ENCODE measurements around the gene CHST9. TPM values are rescaled to one million over a fixed set of nuclear protein-coding genes. Genes with fewer than 3 reads are reported as not detected.

CHST9 gene
- total and polyA plus RNA-seq, 9 of the 15 experiments (the other 6 are each of a cell fraction or from before 2014, with no cell fraction given) = not detected

GRCh38 chr18:27178424-27178823 is 6.7 kb downstream of the CHST9 start:
- H3K9ac ChIP-seq (ENCODE audit: insufficient read depth in 1 of 2, low read depth in 2 of 2, low read length in 2 of 2) = no peak overlapping the region
- ATAC-seq (no peak), DNase-seq (ENCODE audit: extremely low read depth in 1 of 4, low spot score in 3 of 4) (no peak), FAIRE-seq (no peak)
- H3K9me1 ChIP-seq (ENCODE audit: control insufficient read depth, insufficient read depth, low read length) = no peaks in the 10 kb centered on the region
- no peaks in the 10 kb centered on the region for H4K20me1 ChIP-seq (replicated peaks; ENCODE audit: control insufficient read depth, insufficient read depth, low read length)
- H3K9me3 ChIP-seq (replicated peaks; ENCODE audit: control insufficient read depth, insufficient read depth, low read depth, low read length) = no peaks in the 10 kb centered on the region
- no peaks in the 10 kb centered on the region for H3K27me3 ChIP-seq (ENCODE audit: control insufficient read depth in 2 of 2, insufficient read depth in 2 of 2, low read length in 2 of 2)
- no peak overlapping the region for H2AFZ ChIP-seq (ENCODE audit: low read depth, low read length)
- H3K4me1 ChIP-seq (replicated peaks in 1 of 2; ENCODE audit: control insufficient read depth in 2 of 2, insufficient read depth in 2 of 2, low read length in 2 of 2) = no peaks in the 10 kb centered on the region
- H3K36me3 ChIP-seq (ENCODE audit: control insufficient read depth, insufficient read depth, low read length) = no peaks in the 10 kb centered on the region
- no peak overlapping the region for H3K4me2 ChIP-seq (ENCODE audit: insufficient read depth, low read length)
- H3K79me2 ChIP-seq (ENCODE audit: control insufficient read depth, insufficient read depth, low read length) = no peaks in the 10 kb centered on the region
- in situ Hi-C loops (cut with MboI) = no loop called here
- H3K27ac ChIP-seq (ENCODE audit: extremely low read depth, low read depth, low read length) = no peak overlapping the region
- POLR2A ChIA-PET = no interaction called here
- CTCF ChIA-PET (ENCODE audit: low intra/inter-chr PET ratio) = no interaction called here
- no peak overlapping the region for H3K4me3 ChIP-seq
- TF ChIP-seq ZNF12 (CRISPR knock-in tag; IDR thresholded peaks at IDR 0.05) = no peak
- TF ChIP-seq PHF20 (IDR thresholded peaks at IDR 0.05; ENCODE audit: partially characterized antibody) = no peak
- TF ChIP-seq ZBTB11 (CRISPR knock-in tag; IDR thresholded peaks at IDR 0.05) = no peak
- TF ChIP-seq JUNB (CRISPR knock-in tag; conservative IDR thresholded peaks at IDR 0.05) = no peak
- no peak for TF ChIP-seq SIN3A (IDR thresholded peaks at IDR 0.05; ENCODE audit: borderline replicate concordance in 2 of 2, control insufficient read depth in 1 of 2, low read depth in 2 of 2, low read length in 2 of 2)
- no peak for TF ChIP-seq NFYB (IDR thresholded peaks at IDR 0.05; ENCODE audit: extremely low read depth, insufficient read length)
- TF ChIP-seq MAX (CRISPR knock-in tag; IDR thresholded peaks at IDR 0.05) = no peak
- TF ChIP-seq IRF2 (CRISPR knock-in tag; IDR thresholded peaks at IDR 0.05) = no peak
- TF ChIP-seq GTF2B (IDR thresholded peaks at IDR 0.05; ENCODE audit: extremely low read depth, insufficient read length) = no peak
- no peak for TF ChIP-seq ZNF436 (CRISPR knock-in tag; IDR thresholded peaks at IDR 0.05)
- TF ChIP-seq ILK (tag; IDR thresholded peaks at IDR 0.05; ENCODE audit: borderline replicate concordance, low read depth) = no peak
- no peak for TF ChIP-seq ZNF699 (CRISPR knock-in tag; IDR thresholded peaks at IDR 0.05; ENCODE audit: insufficient replicate concordance)
- no peak for TF ChIP-seq GTF2F1 (IDR thresholded peaks at IDR 0.05; ENCODE audit: low read depth, low read length)
- no TSS peak for BruUV-seq (replicated peaks)
- intact Hi-C loops (cut with micrococcal nuclease) = no loop called here
